Measurements from ENCODE around the gene SLC25A38. TPM values are rescaled to one million over a fixed set of nuclear protein-coding genes. Genes with fewer than 3 reads are reported as not detected.

The SLC25A38 gene
- polyA plus RNA-seq (2011; rRNA removed) (52.8 and 53.0 TPM in 2 replicates), polyA plus RNA-seq (2017; fragmentation: RNase III; extraction: RNeasy Plus Mini Kit Qiagen cat#74134 plus additional on column Dnase treatment) (30.9 to 32.6 TPM (median 31.9 TPM) in 3 replicates), polyA minus RNA-seq (2011; rRNA and poly(A)+ RNA removed) (48.3 and 54.1 TPM in 2 replicates)
- 33.1 and 41.2 TPM in 2 replicates for polyA plus RNA-seq (2012; cell fraction: cytosol; rRNA removed)
- polyA plus RNA-seq (2012; cell fraction: nucleus; rRNA removed), result 41.4 and 46.3 TPM in 2 replicates

DNA sequence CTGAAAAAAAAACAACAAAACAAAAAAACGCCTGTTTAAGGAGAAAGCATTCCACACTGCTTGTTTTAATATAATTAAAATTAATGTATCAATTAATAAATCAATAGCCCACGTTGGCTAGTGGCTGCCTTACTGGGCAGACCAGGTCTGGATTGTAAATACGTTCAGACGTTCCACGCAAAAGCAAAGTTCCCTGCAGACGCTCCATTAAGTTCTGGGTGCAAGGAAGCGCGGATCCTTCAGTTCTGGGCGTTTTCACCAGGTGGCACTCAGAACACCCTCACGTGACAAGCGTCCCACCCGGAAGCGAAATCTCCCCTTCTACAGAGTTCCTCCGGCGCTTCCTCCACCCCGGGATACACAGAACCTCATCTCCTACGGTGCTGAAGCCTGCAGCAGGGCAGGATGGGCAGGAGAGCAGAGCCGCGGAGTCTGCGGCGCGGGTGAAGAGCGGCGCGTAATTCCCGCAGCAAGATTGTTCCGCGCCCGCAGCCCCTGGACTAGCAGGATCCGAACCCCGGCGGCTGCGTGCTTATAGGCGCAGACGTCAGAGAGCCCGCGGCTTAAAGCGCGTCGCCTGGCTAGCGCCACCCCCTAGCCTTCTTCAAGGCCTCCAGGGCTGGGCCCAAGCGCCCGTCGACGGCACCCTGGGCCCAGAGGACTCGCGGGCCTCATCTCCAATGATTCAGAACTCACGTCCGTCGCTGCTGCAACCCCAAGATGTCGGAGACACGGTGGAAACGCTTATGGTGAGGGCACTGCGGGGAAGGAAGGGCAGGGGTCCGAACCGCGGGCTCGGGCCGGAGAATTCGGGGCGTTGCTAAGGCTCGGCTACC is at the start of gene SLC25A38:
Gene SLC25A38, plus strand, starts transcription at position 326 of the 836 bp plus-strand sequence. Its CDS starts 355 bp downstream, at position 681.
- under 1% methylated on average over 29 of the region's 62 CpGs for WGBS (ENCODE audit: missing lambda C conversion rate)
- POLR2A ChIA-PET, result interaction anchor here (0.9 kb wide), 1 partner anchor 21 kb away, joined by 3 read pairs; no protein-coding TSS in a partner anchor
- ATAC-seq, result peak; percentile 90 to 92
- no peak for FAIRE-seq
- peak within 1 kb of the TSS; percentile 89 to 92 for H3K27ac ChIP-seq
- peak; percentile 94 to 95 for DNase-seq (ENCODE audit: low read depth in 1 of 2, low spot score in 1 of 2)
- H3K9me3 ChIP-seq, result no peaks in the 10 kb centered on the region
- H3K4me2 ChIP-seq, result peak within 1 kb of the TSS; percentile 73
- peaks cover 18% of the 10 kb centered on the region; the same call in 2 of the 3 replicates for H3K4me1 ChIP-seq
- CTCF ChIA-PET, result no interaction called here
- H3K4me3 ChIP-seq, result peak within 1 kb of the TSS; percentile 85
- TF ChIP-seq JUN (IDR thresholded peaks at IDR 0.05) (peak in 1 of 2 experiments; percentile 67; a peak in 2 of 5 replicates), TP53 (CRISPR knock-in tag; IDR thresholded peaks at IDR 0.05) (no peak), POLR2AphosphoS2 (conservative IDR thresholded peaks at IDR 0.05; ENCODE audit: low read length) (no peak), TFCP2L1 (CRISPR knock-in tag; IDR thresholded peaks at IDR 0.05) (no peak), ESRRA (IDR thresholded peaks at IDR 0.05; ENCODE audit: borderline replicate concordance, low read length) (no peak), BCL3 (IDR thresholded peaks at IDR 0.05) (0 out of 3 replicates have a peak, but pooled peaks have one; percentile 34), KDM5A (IDR thresholded peaks at IDR 0.05) (no peak), HOXB5 (CRISPR knock-in tag; IDR thresholded peaks at IDR 0.05) (no peak), POLR2A (IDR thresholded peaks at IDR 0.05; ENCODE audit: low read length) (peak; percentile 51), MYC (IDR thresholded peaks at IDR 0.05; ENCODE audit: borderline replicate concordance, low read length) (no peak), BHLHE40 (IDR thresholded peaks at IDR 0.05; ENCODE audit: low read depth, low read length) (peak; percentile 90), HOXB13 (CRISPR knock-in tag; IDR thresholded peaks at IDR 0.05; ENCODE audit: low read depth) (no peak), FOSL2 (IDR thresholded peaks at IDR 0.05) (no peak), FOSL2 (CRISPR knock-in tag; IDR thresholded peaks at IDR 0.05) (no peak), PHF8 (IDR thresholded peaks at IDR 0.05; ENCODE audit: borderline replicate concordance, low read depth) (peak; percentile 91), ZNF302 (CRISPR knock-in tag; IDR thresholded peaks at IDR 0.05) (no peak), USF2 (IDR thresholded peaks at IDR 0.05) (peak; percentile 95)
- TF ChIP-seq, protein P1, sequence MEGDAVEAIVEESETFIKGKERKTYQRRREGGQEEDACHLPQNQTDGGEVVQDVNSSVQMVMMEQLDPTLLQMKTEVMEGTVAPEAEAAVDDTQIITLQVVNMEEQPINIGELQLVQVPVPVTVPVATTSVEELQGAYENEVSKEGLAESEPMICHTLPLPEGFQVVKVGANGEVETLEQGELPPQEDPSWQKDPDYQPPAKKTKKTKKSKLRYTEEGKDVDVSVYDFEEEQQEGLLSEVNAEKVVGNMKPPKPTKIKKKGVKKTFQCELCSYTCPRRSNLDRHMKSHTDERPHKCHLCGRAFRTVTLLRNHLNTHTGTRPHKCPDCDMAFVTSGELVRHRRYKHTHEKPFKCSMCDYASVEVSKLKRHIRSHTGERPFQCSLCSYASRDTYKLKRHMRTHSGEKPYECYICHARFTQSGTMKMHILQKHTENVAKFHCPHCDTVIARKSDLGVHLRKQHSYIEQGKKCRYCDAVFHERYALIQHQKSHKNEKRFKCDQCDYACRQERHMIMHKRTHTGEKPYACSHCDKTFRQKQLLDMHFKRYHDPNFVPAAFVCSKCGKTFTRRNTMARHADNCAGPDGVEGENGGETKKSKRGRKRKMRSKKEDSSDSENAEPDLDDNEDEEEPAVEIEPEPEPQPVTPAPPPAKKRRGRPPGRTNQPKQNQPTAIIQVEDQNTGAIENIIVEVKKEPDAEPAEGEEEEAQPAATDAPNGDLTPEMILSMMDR (IDR thresholded peaks at IDR 0.05), result 0 out of 3 replicates have a peak, but pooled peaks have one; percentile 15
- TF ChIP-seq, protein P2, sequence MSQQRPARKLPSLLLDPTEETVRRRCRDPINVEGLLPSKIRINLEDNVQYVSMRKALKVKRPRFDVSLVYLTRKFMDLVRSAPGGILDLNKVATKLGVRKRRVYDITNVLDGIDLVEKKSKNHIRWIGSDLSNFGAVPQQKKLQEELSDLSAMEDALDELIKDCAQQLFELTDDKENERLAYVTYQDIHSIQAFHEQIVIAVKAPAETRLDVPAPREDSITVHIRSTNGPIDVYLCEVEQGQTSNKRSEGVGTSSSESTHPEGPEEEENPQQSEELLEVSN (IDR thresholded peaks at IDR 0.05; ENCODE audit: borderline replicate concordance, low read depth), result peak; percentile 48; the same call in 1 of the 2 replicates

- FAIRE-seq, result no peak
- TF ChIP-seq ELK1 (IDR thresholded peaks at IDR 0.05; ENCODE audit: low read depth, low read length) (no peak), HES2 (IDR thresholded peaks at IDR 0.05) (no peak), REST (IDR thresholded peaks at IDR 0.05) (no peak), MAFK (IDR thresholded peaks at IDR 0.05; ENCODE audit: partially characterized antibody) (no peak), NR3C1 (IDR thresholded peaks at IDR 0.05) (no peak), CBX2 (IDR thresholded peaks at IDR 0.05; ENCODE audit: borderline replicate concordance, low read depth) (no peak), RNF2 (IDR thresholded peaks at IDR 0.05; ENCODE audit: borderline replicate concordance, low read depth) (no peak), HOXA7 (CRISPR knock-in tag; IDR thresholded peaks at IDR 0.05) (no peak)
- no peaks in the 10 kb centered on the region for H3K9me3 ChIP-seq
- no peak for ATAC-seq
- H3K4me2 ChIP-seq, result no peak overlapping the region
- ChIA-PET POLR2A (no interaction called here), CTCF (no interaction called here)
- H3K27ac ChIP-seq, result no peak overlapping the region
- DNase-seq (ENCODE audit: low read depth in 1 of 2, low spot score in 1 of 2), result no peak
- H3K4me1 ChIP-seq, result no peaks in the 10 kb centered on the region
- H3K4me3 ChIP-seq, result no peak overlapping the region
These were observed 49.6 kb upstream of the SLC25A38 start for GRCh38 chr3:39333607-39334006.
